Endothelial cell of coronary artery (primary cell): ENCODE results near the gene KRT76. TPM values are rescaled to one million over a fixed set of nuclear protein-coding genes. Genes with fewer than 3 reads are reported as not detected.

Source experiments
- total RNA-seq: library from RNA; depleted of rRNA; stranded (reverse); fragments of >200 nt; gene quantifications from 2 replicates; pipeline ENCODE4 v1.2.3, GENCODE V29; 2014

KRT76 gene
- not detected in 2 replicates for total RNA-seq

DNA sequence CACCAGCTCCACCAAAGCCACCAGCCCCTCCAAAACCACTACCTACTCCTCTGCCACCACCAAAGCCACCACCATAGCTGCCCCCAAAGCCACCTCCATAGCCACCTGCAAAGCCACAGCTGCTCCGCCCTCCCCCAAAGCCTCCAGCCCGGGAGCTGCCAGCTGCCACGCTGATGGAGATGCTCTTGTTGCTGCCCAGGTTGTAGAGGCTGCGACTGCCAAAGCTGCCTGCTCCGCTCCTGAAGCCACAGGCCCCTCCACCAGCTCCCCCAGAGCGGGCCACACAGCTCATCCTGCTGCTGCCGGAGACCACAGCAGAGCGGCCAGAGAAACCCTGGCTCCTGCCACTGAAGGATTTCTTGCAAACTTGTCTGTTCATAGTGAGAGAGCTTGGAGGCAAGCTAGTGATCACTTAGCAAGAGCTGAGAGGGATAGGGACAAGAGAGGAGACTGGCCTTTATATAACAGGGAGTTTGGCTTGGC, at the start of gene KRT76:
TSS of gene KRT76 (minus strand) at position 433 of the 483 bp plus-strand sequence. CDS start at position 379, 54 bp downstream.

DNA sequence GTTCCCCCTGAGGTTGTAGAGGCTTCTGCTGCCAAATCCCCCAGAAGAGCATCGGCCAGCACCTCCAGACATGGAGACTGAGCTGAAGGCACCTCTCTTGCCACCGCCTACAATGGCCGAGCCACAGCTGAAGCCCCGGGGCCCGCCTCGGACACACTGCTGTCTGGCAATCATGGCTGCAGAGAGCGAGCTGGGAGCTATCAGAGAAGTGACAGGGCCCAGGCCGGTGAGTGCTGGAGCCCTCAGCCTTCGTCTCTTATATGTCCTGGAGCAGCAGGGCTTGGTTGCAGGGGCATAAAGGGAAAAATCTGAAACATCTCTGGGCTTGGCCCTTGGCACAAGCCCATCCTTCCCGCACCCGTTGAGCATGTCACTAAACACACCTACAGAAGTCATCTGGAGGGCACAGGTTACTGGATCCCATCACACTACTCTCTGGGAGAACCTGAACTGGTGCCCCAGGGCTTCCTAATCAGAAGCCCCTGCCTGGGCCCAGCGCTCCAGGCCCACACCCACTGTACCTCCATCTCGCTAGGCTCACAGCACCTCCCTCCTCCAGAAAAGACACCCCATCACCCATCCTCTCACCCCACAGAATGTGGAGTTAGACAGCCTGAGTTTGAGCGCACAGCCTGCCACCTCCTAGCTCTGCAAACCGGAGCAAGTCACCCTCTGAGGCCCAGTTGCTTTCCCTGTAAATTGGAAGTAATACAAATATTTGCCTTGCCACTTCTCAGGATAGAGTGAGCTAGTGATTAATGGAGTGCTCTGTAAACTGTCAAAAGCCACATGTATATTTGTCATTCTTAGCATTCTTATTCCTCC, 37.0 kb upstream of the KRT76 start, which contains the start of gene KRT4:
TSS of gene KRT4 (minus strand) at position 232 of the 825 bp plus-strand sequence. CDS start at position 174, 58 bp downstream.

DNA sequence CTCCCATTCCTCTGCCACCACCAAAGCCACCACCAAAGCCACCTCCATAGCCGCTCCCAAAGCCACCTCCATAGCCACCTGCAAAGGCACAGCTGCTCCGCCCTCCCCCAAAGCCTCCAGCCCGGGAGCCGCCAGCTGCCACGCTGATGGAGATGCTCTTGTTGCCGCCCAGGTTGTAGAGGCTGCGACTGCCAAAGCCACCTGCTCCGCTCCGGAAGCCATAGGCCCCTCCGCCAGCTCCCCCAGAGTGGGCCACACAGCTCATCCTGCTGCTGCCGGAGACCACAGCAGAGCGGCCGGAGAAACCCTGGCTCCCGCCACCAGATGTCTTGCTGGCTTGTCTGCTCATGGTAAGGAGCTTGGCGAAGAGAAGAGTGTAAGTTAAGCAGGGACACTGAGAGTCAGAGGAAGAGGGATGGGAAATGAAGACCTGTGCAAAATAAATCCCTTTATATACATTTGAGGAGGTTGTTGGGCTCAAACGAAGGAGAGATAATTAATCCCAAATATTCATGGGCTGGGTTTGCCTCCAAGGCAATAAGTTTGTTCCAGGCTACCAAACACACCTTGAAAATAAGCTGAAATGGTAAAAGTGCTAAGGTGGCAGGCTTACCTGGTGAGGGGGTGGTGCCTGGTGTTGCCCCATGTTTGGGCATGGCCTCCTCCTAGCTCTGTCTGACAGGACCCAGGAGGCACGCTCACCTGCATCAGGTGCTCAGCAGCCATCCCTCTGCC, 18.7 kb upstream of the KRT76 start, which contains the start of gene KRT3:
TSS of gene KRT3 (minus strand) at position 424 of the 735 bp plus-strand sequence. CDS start at position 349, 75 bp downstream.

Other genes starting within 250 kb of the KRT76 start
- not detected in 2 replicates for gene KRT71, start 224.2 kb downstream of the KRT76 start, total RNA-seq
- not detected in 2 replicates for gene KRT74, start 203.5 kb downstream of the KRT76 start, total RNA-seq
- gene KRT72, start 175.9 kb downstream of the KRT76 start, total RNA-seq: not detected in 2 replicates
- not detected in 2 replicates for gene KRT73, start 158.8 kb downstream of the KRT76 start, total RNA-seq
- gene KRT2, start 125.1 kb downstream of the KRT76 start, total RNA-seq: not detected in 2 replicates
- not detected in 2 replicates for gene KRT1, start 96.9 kb downstream of the KRT76 start, total RNA-seq
- not detected in 2 replicates for gene KRT77, start 73.8 kb downstream of the KRT76 start, total RNA-seq
- gene KRT3, start 18.8 kb upstream of the KRT76 start, total RNA-seq: not detected in 2 replicates
- not detected in 2 replicates for gene KRT4, start 36.8 kb upstream of the KRT76 start, total RNA-seq
- gene KRT79, start 57.0 kb upstream of the KRT76 start, total RNA-seq: 0.28 TPM in 1 of 2 replicates, not detected in the other
- not detected in 2 replicates for gene KRT78, start 71.6 kb upstream of the KRT76 start, total RNA-seq
- 9.2 and 20.7 TPM in 2 replicates for gene KRT8, start 127.7 kb upstream of the KRT76 start, total RNA-seq
- gene KRT18, start 171.8 kb upstream of the KRT76 start, total RNA-seq: 278 and 369 TPM in 2 replicates
- gene EIF4B, start 229.1 kb upstream of the KRT76 start, total RNA-seq: 1,037 and 1,365 TPM in 2 replicates